Measurements from ENCODE around the gene CBFA2T3. TPM values are rescaled to one million over a fixed set of nuclear protein-coding genes. Genes with fewer than 3 reads are reported as not detected.

The CBFA2T3 gene
- total and polyA plus RNA-seq, 2 of the 8 experiments (the other 6 are each of a cell fraction or from before 2014, with no cell fraction given): 0.51 to 1.3 TPM

DNA sequence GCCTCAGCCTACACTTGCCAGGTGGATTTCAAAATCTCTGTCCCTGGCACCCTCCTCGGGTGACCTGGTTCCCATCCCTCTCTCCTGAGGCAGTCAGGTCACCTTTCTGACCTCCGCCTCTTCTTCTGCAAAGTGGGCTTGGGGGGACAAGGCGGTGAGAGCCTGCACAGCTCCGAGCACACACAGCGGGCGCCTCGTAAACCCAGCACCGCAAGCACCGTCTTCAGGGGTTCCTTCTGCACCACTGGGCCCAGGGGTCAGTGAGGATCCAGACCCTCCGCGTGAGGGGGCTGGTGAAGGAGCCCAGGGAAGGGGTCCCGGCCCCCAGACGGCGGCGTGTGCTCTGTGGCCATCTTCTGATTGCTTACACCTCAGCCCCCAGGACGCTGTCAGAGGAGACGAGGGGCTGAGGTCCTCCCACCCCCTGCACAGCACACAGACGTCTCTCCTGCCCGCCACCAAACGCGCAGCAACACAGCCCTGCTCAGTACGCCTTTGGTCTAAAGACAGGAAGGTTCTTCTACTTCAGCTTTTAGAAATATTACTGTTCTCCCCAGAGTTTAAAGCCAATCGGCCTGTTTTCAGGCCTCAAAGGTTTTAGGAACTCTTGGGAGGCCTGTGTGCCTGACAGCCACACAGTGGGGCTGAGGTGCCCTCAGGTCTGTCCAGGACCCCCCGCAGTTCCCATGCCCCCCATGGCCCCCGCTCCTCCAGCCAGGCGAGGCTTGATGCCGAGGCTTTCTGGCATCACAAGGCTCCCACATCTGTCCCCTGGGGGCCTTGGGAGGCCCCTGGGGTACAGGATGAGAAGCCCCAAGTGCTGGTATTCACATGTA lies 2.7 kb downstream of the CBFA2T3 start (continued):
- TF ChIP-seq EP300 (IDR thresholded peaks at IDR 0.05; ENCODE audit: borderline replicate concordance in 1 of 2, low read depth in 2 of 2, low read length in 2 of 2): no peak
